T-helper 2 cell (primary cell): ENCODE measurements around the gene ARL11.

ENCODE experiments used
- DNase-seq, 5 experiments: peaks; one replicate each; pipeline versions ENCODE4 v3.0.0 to v3.0.0-alpha.2; 2012 to 2022

ARL11 gene

GRCh38 chr13:49615836-49616675 is 12.3 kb upstream of the ARL11 start:
- no peak for DNase-seq

- no peak for DNase-seq
These were observed 11.6 kb upstream of the ARL11 start for GRCh38 chr13:49616676-49617065.

GRCh38 chr13:49620170-49620621 is 8.1 kb upstream of the ARL11 start:
- DNase-seq: peak in 1 of 5 experiments; percentile 40

- DNase-seq: no peak
These were observed 5.9 kb upstream of the ARL11 start for GRCh38 chr13:49622174-49622946.

GRCh38 chr13:49624229-49624628 is 4.1 kb upstream of the ARL11 start:
- DNase-seq: no peak

GRCh38 chr13:49625392-49626079 is 2.8 kb upstream of the ARL11 start:
- no peak for DNase-seq

- DNase-seq: no peak
These were observed 1.1 kb downstream of the ARL11 start for GRCh38 chr13:49629196-49629938.

GRCh38 chr13:49629947-49630346 is 1.6 kb downstream of the ARL11 start:
- no peak for DNase-seq

- DNase-seq: no peak
These were observed 2.3 kb downstream of the ARL11 start for GRCh38 chr13:49630580-49630979.

GRCh38 chr13:49632156-49632555 is 3.8 kb downstream of the ARL11 start:
- DNase-seq: no peak

GRCh38 chr13:49633710-49634109 is 5.4 kb downstream of the ARL11 start:
- no peak for DNase-seq

GRCh38 chr13:49635599-49636433 is 7.5 kb downstream of the ARL11 start:
- DNase-seq: peak in 2 of 5 experiments; percentile 58 to 87

GRCh38 chr13:49636705-49637104 is 8.4 kb downstream of the ARL11 start:
- DNase-seq: no peak

GRCh38 chr13:49638030-49638743 is 9.9 kb downstream of the ARL11 start:
- no peak for DNase-seq

- DNase-seq: no peak
These were observed 10.4 kb downstream of the ARL11 start for GRCh38 chr13:49638744-49639072.

GRCh38 chr13:49641801-49642291 is 13.5 kb downstream of the ARL11 start:
- no peak for DNase-seq

GRCh38 chr13:49643035-49643646 is 14.8 kb downstream of the ARL11 start:
- DNase-seq: no peak

GRCh38 chr13:49645451-49645850 is 17.1 kb downstream of the ARL11 start:
- DNase-seq: peak in 1 of 5 experiments; percentile 7

GRCh38 chr13:49646688-49647087 is 18.4 kb downstream of the ARL11 start:
- DNase-seq: no peak

GRCh38 chr13:49649244-49649962 is 21.1 kb downstream of the ARL11 start:
- DNase-seq: no peak
